A549 (cell line): ENCODE measurements around the gene KRTAP1-5.

Source experiments
- CTCF ChIP-seq: fragments of >200 bp; sonication (Bioruptor Twin); formaldehyde crosslinking; IDR thresholded peaks from 3 replicates; pipeline ENCODE4 v1.5.1; 2016
- KDM5A ChIP-seq: fragments of 200-600 bp; sonication (generic); IDR thresholded peaks from 2 replicates; pipeline ENCODE4 v1.6.1; 2016; ENCODE audit warnings: antibody characterized with exemption, mild to moderate bottlenecking
- MAFK ChIP-seq: fragments of 450-650 bp; IDR thresholded peaks from 2 replicates; pipeline ENCODE4 v1.6.1; 2014; ENCODE audit not compliant: partially characterized antibody
- MAX ChIP-seq: IDR thresholded peaks from 2 replicates; pipeline ENCODE4 v1.6.1; 2012
- MYC ChIP-seq: IDR thresholded peaks from 2 replicates; pipeline ENCODE4 v1.6.1; 2012; ENCODE audit warnings: mild to moderate bottlenecking, inconsistent platforms, low read length, improper control_type of control experiment, borderline replicate concordance
- POLR2A ChIP-seq: IDR thresholded peaks from 2 replicates; pipeline ENCODE4 v1.6.1; 2012; ENCODE audit warnings: mild to moderate bottlenecking, low read length
- POLR2AphosphoS2 ChIP-seq: conservative IDR thresholded peaks from 2 replicates; pipeline ENCODE4 v1.6.1; 2012; ENCODE audit warnings: low read length, improper control_type of control experiment, inconsistent platforms
- REST ChIP-seq: fragments of 200-600 bp; sonication (generic); IDR thresholded peaks from 2 replicates; pipeline ENCODE4 v1.6.1; 2016; ENCODE audit warnings: antibody characterized with exemption, mild to moderate bottlenecking, moderate library complexity
- RFX5 ChIP-seq: fragments of 450-650 bp; IDR thresholded peaks from 2 replicates; pipeline ENCODE4 v1.7.1; 2014; ENCODE audit warnings: antibody characterized with exemption, mild to moderate bottlenecking, moderate library complexity

GRCh38 chr17:40997361-40997760 is 29.6 kb downstream of the KRTAP1-5 start:
- TF ChIP-seq MAFK, result no peak
- no peak for TF ChIP-seq CTCF
- no peak for TF ChIP-seq POLR2A
- TF ChIP-seq MYC, result no peak
- TF ChIP-seq REST, result no peak
- no peak for TF ChIP-seq MAX
- TF ChIP-seq RFX5, result no peak
- no peak for TF ChIP-seq POLR2AphosphoS2
- no peak for TF ChIP-seq KDM5A
